Endothelial cell of umbilical vein (primary cell): Measurements from ENCODE around the gene CELA2B. TPM values are rescaled to one million over a fixed set of nuclear protein-coding genes. Genes with fewer than 3 reads are reported as not detected.

Experiments
- BruUV-seq: library from RNA; stranded (reverse); fragments of 400-500 nt; replicated peaks from 2 replicates; lab custom pipeline; 2021; lab: Mats Ljungman, UMichigan
- CTCF ChIA-PET: fragments of 300-600, 350-600 bp; sonication (Branson Sonifier 250); formaldehyde crosslinking; loops from one replicate; lab custom pipeline; 2021; ENCODE audit warnings: antibody characterized with exemption, inconsistent platforms; lab: Charles Lee
- POLR2A ChIA-PET: fragments of 300-600, 350-600 bp; sonication (Branson Sonifier 250); formaldehyde crosslinking; loops from one replicate; lab custom pipeline; 2021; ENCODE audit warnings: antibody characterized with exemption, inconsistent platforms; lab: Charles Lee
- DNase-seq: peaks from one replicate; pipeline ENCODE4 v3.0.0-alpha.2; 2011; ENCODE audit warnings: low read depth, low spot score
- FAIRE-seq: peaks from 2 replicates; lab custom pipeline; 2011; peaks lifted over from hg19 to GRCh38; lab: Jason Lieb, UNC
- H2AFZ ChIP-seq: 2 replicates; pipeline ENCODE4 v1.6.0; 2012; ENCODE audit warnings: low read depth, low read length, control low read depth, inconsistent platforms
- H3K27ac ChIP-seq: 2 replicates; pipeline ENCODE4 v1.5.1; 2011; ENCODE audit warnings: low read depth, mild to moderate bottlenecking, control low read depth, low read length, moderate library complexity; ENCODE audit not compliant: insufficient read depth
- H3K27me3 ChIP-seq, 2 experiments: 2 replicates each; pipeline versions ENCODE4 v1.6.0 to v1.6.1; 2011; ENCODE audit warnings: low read length in 2 of 2, mixed read lengths in 1 of 2; ENCODE audit not compliant: control insufficient read depth in 2 of 2, insufficient read depth in 2 of 2
- H3K36me3 ChIP-seq, 2 experiments: 2 replicates in 1 of 2; 3 replicates in 1 of 2; pipeline ENCODE4 v1.5.1; 2011; ENCODE audit warnings: low read length in 2 of 2, mild to moderate bottlenecking in 1 of 2, moderate library complexity in 1 of 2; ENCODE audit not compliant: control insufficient read depth in 2 of 2, insufficient read depth in 2 of 2; ENCODE audit errors: extremely low read depth in 1 of 2
- H3K4me1 ChIP-seq: 3 replicates; pipeline ENCODE4 v1.5.1; 2011; ENCODE audit warnings: mild to moderate bottlenecking, low read length; ENCODE audit not compliant: control insufficient read depth, insufficient read depth; ENCODE audit errors: extremely low read depth
- H3K4me2 ChIP-seq: 2 replicates; pipeline ENCODE4 v1.6.1; 2011; ENCODE audit warnings: low read length, control low read depth, mixed read lengths; ENCODE audit not compliant: insufficient read depth
- H3K4me3 ChIP-seq, 3 experiments: fragments of 200-600 bp in 1 of 3; sonication (generic), shearing (Covaris generic) in 1 of 3; replicated peaks in 1 of 3; 2 replicates each; pipeline ENCODE4 v1.5.1; 2011 to 2016; ENCODE audit warnings: control low read depth in 3 of 3, low read length in 3 of 3, mild to moderate bottlenecking in 2 of 3, inconsistent platforms in 1 of 3, low read depth in 1 of 3, moderate library complexity in 1 of 3; ENCODE audit not compliant: insufficient read depth in 1 of 3
- H3K79me2 ChIP-seq: 2 replicates; pipeline ENCODE4 v1.6.0; 2012; ENCODE audit warnings: low read length, inconsistent platforms; ENCODE audit not compliant: control insufficient read depth, insufficient read depth
- H3K9ac ChIP-seq: replicated peaks from 2 replicates; pipeline ENCODE3; 2011; ENCODE audit warnings: low read length, control low read depth; ENCODE audit not compliant: insufficient read depth; ENCODE audit errors: extremely low read depth
- H3K9me1 ChIP-seq: replicated peaks from 3 replicates; pipeline ENCODE4 v1.6.0; 2011; ENCODE audit warnings: mild to moderate bottlenecking, low read length; ENCODE audit not compliant: control insufficient read depth, insufficient read depth; ENCODE audit errors: extremely low read depth
- H3K9me3 ChIP-seq: replicated peaks from 2 replicates; pipeline ENCODE4 v1.5.1; 2012; ENCODE audit warnings: low read length, inconsistent platforms; ENCODE audit not compliant: control insufficient read depth, insufficient read depth
- H4K20me1 ChIP-seq: replicated peaks from 2 replicates; pipeline ENCODE3; 2011; ENCODE audit warnings: mild to moderate bottlenecking, low read length; ENCODE audit not compliant: control insufficient read depth, insufficient read depth; ENCODE audit errors: extremely low read depth
- JUN ChIP-seq: IDR thresholded peaks from 2 replicates; pipeline ENCODE4 v1.6.1; 2011; ENCODE audit warnings: borderline replicate concordance, low read depth; ENCODE audit not compliant: insufficient read length, insufficient read depth
- POLR2A ChIP-seq: IDR thresholded peaks from 2 replicates; pipeline ENCODE4 v1.6.1; 2012; ENCODE audit warnings: low read depth, mild to moderate bottlenecking, control low read depth, low read length
- dilution Hi-C: fragments of 300-500 bp; cut with MboI; formaldehyde crosslinking; loops from one replicate; pipeline ENCODE4 v1.15.0; 2019; ENCODE audit warnings: low sequenced_read_pairs; ENCODE audit not compliant: extremely low pct_ligation_motif_present
- intact Hi-C: fragments of 100-400 bp; cut with micrococcal nuclease; formaldehyde crosslinking; loops from one replicate; pipeline ENCODE4 v1.10.0; 2022
- polyA plus RNA-seq, 4 experiments: library from polyadenylated mRNA; depleted of rRNA in 3 of 4; stranded (reverse) in 3 of 4; unstranded in 1 of 4; fragments of >200 nt; gene quantifications; 2 replicates each; pipeline versions ENCODE4 v1.2.1 to v1.2.3, GENCODE V29; 2011 to 2012; ENCODE audit warnings: missing spikeins in 1 of 4
- total RNA-seq: library from RNA; stranded (reverse); gene quantifications from 2 replicates; pipeline ENCODE4 v1.2.3, GENCODE V29; 2021
- TF ChIP-seq, protein P1 (sequence below): IDR thresholded peaks from 2 replicates; pipeline ENCODE4 v1.6.1; 2011; ENCODE audit not compliant: insufficient read depth, insufficient read length
- TF ChIP-seq, protein P2 (sequence below), 2 donors: IDR thresholded peaks; 1 replicate in 1 of 2; 2 replicates in 1 of 2; pipeline ENCODE4 v1.5.1; 2011; ENCODE audit warnings: low read length in 2 of 2, mild to moderate bottlenecking in 2 of 2, moderate library complexity in 2 of 2, control low read depth in 1 of 2, inconsistent platforms in 1 of 2, low read depth in 1 of 2; ENCODE audit not compliant: insufficient read depth in 1 of 2; ENCODE audit errors: extremely low read depth in 1 of 2

CELA2B gene
- total and polyA plus RNA-seq, 2 donors (not counting 3 experiments of a cell fraction or from before 2014, with no cell fraction given), result not detected

DNA sequence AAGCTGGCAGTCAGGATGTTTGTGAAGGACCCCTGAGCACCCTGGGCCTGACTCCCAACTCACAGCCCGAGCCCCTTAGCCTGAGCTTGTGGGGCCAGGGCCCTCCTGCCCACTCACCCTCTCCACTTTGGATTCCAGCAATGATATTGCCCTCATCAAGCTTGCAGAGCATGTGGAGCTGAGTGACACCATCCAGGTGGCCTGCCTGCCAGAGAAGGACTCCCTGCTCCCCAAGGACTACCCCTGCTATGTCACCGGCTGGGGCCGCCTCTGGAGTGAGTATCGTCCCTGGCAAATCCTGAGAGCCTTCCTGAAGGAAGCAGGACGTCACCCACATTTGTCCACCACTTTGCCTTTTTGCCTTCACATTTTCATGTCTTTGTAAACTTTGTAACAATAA is 32.6 kb upstream of the CELA2B start:
- ChIA-PET POLR2A (no interaction called here), CTCF (interaction anchor here (1.1 to 1.9 kb wide), 2 partner anchors 12 to 120 kb away, joined by 3 to 13 read pairs; no protein-coding TSS in a partner anchor)
- DNase-seq, result no peak

More for the DNA sequence above, 32.6 kb upstream of the CELA2B start:
- Histone ChIP-seq H3K9me3 (no peaks in the 10 kb centered on the region), H3K27me3 (peaks cover 0 to 2% of the 10 kb centered on the region in 2 experiments), H3K4me3 (no peak overlapping the region), H3K36me3 (no peaks in the 10 kb centered on the region), H3K4me2 (no peak overlapping the region), H3K4me1 (no peaks in the 10 kb centered on the region), H3K27ac (no peak overlapping the region), H3K79me2 (no peaks in the 10 kb centered on the region), H3K9ac (no peak overlapping the region), H2AFZ (no peak overlapping the region), H4K20me1 (no peaks in the 10 kb centered on the region), H3K9me1 (no peaks in the 10 kb centered on the region)
- TF ChIP-seq, protein P1, sequence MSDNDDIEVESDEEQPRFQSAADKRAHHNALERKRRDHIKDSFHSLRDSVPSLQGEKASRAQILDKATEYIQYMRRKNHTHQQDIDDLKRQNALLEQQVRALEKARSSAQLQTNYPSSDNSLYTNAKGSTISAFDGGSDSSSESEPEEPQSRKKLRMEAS, result no peak
- no peak for TF ChIP-seq JUN
- TF ChIP-seq POLR2A, result no peak
- TF ChIP-seq, protein P2, sequence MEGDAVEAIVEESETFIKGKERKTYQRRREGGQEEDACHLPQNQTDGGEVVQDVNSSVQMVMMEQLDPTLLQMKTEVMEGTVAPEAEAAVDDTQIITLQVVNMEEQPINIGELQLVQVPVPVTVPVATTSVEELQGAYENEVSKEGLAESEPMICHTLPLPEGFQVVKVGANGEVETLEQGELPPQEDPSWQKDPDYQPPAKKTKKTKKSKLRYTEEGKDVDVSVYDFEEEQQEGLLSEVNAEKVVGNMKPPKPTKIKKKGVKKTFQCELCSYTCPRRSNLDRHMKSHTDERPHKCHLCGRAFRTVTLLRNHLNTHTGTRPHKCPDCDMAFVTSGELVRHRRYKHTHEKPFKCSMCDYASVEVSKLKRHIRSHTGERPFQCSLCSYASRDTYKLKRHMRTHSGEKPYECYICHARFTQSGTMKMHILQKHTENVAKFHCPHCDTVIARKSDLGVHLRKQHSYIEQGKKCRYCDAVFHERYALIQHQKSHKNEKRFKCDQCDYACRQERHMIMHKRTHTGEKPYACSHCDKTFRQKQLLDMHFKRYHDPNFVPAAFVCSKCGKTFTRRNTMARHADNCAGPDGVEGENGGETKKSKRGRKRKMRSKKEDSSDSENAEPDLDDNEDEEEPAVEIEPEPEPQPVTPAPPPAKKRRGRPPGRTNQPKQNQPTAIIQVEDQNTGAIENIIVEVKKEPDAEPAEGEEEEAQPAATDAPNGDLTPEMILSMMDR (IDR thresholded peaks at IDR 0.05; ENCODE audit: extremely low read depth in 1 of 2, insufficient read depth in 1 of 2, low read depth in 1 of 2, low read length in 2 of 2), result no peak
- dilution Hi-C loops, result no loop called here
- no peak for FAIRE-seq
- intact Hi-C loops, result no loop called here
- BruUV-seq, result no TSS peak
